ENCODE results near the gene GPR15. TPM values are rescaled to one million over a fixed set of nuclear protein-coding genes. Genes with fewer than 3 reads are reported as not detected.

GPR15 gene
- polyA plus RNA-seq, 1 donor from 2014 or later, result not detected

DNA sequence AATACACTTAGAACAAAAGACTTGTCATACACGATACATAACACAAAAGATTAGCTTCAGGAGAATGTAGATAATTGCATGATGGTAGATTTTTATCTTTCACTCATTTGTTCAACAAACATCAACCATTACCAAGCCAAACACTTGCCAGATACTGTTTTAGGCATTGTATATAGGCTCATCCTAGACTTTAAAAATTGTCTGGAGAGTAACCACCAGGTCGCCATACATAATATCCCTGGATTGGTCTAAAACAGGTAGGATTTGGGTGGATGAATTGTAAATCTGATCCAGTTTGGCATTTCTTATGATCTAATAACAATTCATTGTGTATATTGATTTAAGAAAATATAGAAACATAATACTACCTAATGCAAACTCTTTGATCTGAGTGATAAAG, 22.8 kb downstream of the GPR15 start:
- no peak overlapping the region for H3K4me2 ChIP-seq (ENCODE audit: low read length)
- H3K9ac ChIP-seq (ENCODE audit: low read length), result no peak overlapping the region
- no peaks in the 10 kb centered on the region for H3F3A ChIP-seq (ENCODE audit: insufficient read depth, low read length, poor library complexity, severe bottlenecking)
- no peak overlapping the region for H3K4me3 ChIP-seq (ENCODE audit: low read length)
- H4K20me1 ChIP-seq (ENCODE audit: insufficient read depth), result no peaks in the 10 kb centered on the region
- no peaks in the 10 kb centered on the region for H3K36me3 ChIP-seq (ENCODE audit: insufficient read depth, low read length)
- H3K27me3 ChIP-seq (ENCODE audit: insufficient read depth, low read depth, low read length), result no peaks in the 10 kb centered on the region
- H3K27ac ChIP-seq (ENCODE audit: low read length), result no peak overlapping the region
- TF ChIP-seq TAF1 (IDR thresholded peaks at IDR 0.05; ENCODE audit: low read depth) (no peak), POLR2AphosphoS5 (IDR thresholded peaks at IDR 0.05) (no peak), CTCF (IDR thresholded peaks at IDR 0.05; ENCODE audit: poor library complexity, severe bottlenecking) (no peak), RAD21 (conservative IDR thresholded peaks at IDR 0.05) (no peak), EZH2 (IDR thresholded peaks at IDR 0.05; ENCODE audit: borderline replicate concordance, insufficient read depth, low read length, poor library complexity, severe bottlenecking) (no peak), SMC3 (conservative IDR thresholded peaks at IDR 0.05; ENCODE audit: poor library complexity) (no peak), MXI1 (conservative IDR thresholded peaks at IDR 0.05; ENCODE audit: poor library complexity, severe bottlenecking) (no peak), EP300 (conservative IDR thresholded peaks at IDR 0.05; ENCODE audit: poor library complexity, severe bottlenecking) (no peak)
- TF ChIP-seq, protein P1, sequence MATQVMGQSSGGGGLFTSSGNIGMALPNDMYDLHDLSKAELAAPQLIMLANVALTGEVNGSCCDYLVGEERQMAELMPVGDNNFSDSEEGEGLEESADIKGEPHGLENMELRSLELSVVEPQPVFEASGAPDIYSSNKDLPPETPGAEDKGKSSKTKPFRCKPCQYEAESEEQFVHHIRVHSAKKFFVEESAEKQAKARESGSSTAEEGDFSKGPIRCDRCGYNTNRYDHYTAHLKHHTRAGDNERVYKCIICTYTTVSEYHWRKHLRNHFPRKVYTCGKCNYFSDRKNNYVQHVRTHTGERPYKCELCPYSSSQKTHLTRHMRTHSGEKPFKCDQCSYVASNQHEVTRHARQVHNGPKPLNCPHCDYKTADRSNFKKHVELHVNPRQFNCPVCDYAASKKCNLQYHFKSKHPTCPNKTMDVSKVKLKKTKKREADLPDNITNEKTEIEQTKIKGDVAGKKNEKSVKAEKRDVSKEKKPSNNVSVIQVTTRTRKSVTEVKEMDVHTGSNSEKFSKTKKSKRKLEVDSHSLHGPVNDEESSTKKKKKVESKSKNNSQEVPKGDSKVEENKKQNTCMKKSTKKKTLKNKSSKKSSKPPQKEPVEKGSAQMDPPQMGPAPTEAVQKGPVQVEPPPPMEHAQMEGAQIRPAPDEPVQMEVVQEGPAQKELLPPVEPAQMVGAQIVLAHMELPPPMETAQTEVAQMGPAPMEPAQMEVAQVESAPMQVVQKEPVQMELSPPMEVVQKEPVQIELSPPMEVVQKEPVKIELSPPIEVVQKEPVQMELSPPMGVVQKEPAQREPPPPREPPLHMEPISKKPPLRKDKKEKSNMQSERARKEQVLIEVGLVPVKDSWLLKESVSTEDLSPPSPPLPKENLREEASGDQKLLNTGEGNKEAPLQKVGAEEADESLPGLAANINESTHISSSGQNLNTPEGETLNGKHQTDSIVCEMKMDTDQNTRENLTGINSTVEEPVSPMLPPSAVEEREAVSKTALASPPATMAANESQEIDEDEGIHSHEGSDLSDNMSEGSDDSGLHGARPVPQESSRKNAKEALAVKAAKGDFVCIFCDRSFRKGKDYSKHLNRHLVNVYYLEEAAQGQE (IDR thresholded peaks at IDR 0.05; ENCODE audit: borderline replicate concordance), result no peak
- H3K9me2 ChIP-seq (ENCODE audit: insufficient read depth, low read length), result no peaks in the 10 kb centered on the region
- H3K9me3 ChIP-seq (ENCODE audit: low read length), result no peaks in the 10 kb centered on the region
- H3K79me2 ChIP-seq (replicated peaks; ENCODE audit: insufficient read depth, low read length), result no peaks in the 10 kb centered on the region
- no peak overlapping the region for H2AFZ ChIP-seq (ENCODE audit: low read depth, low read length)

GRCh38 chr3:98555025-98555379, 23.2 kb downstream of the GPR15 start:
- Histone ChIP-seq H3K4me2 (ENCODE audit: low read length) (no peak overlapping the region), H3K36me3 (ENCODE audit: insufficient read depth, low read length) (no peaks in the 10 kb centered on the region), H3K27me3 (ENCODE audit: insufficient read depth, low read depth, low read length) (no peaks in the 10 kb centered on the region), H3F3A (ENCODE audit: insufficient read depth, low read length, poor library complexity, severe bottlenecking) (no peaks in the 10 kb centered on the region), H3K79me2 (replicated peaks; ENCODE audit: insufficient read depth, low read length) (no peaks in the 10 kb centered on the region), H3K9ac (ENCODE audit: low read length) (no peak overlapping the region), H3K9me2 (ENCODE audit: insufficient read depth, low read length) (no peaks in the 10 kb centered on the region), H3K4me3 (ENCODE audit: low read length) (no peak overlapping the region), H4K20me1 (ENCODE audit: insufficient read depth) (no peaks in the 10 kb centered on the region), H3K9me3 (ENCODE audit: low read length) (no peaks in the 10 kb centered on the region), H3K27ac (ENCODE audit: low read length) (no peak overlapping the region), H2AFZ (ENCODE audit: low read depth, low read length) (no peak overlapping the region)
- TF ChIP-seq EP300 (conservative IDR thresholded peaks at IDR 0.05; ENCODE audit: poor library complexity, severe bottlenecking) (no peak), POLR2AphosphoS5 (IDR thresholded peaks at IDR 0.05) (no peak), RAD21 (conservative IDR thresholded peaks at IDR 0.05) (no peak), TAF1 (IDR thresholded peaks at IDR 0.05; ENCODE audit: low read depth) (no peak), SMC3 (conservative IDR thresholded peaks at IDR 0.05; ENCODE audit: poor library complexity) (no peak), MXI1 (conservative IDR thresholded peaks at IDR 0.05; ENCODE audit: poor library complexity, severe bottlenecking) (no peak), CTCF (IDR thresholded peaks at IDR 0.05; ENCODE audit: poor library complexity, severe bottlenecking) (no peak), EZH2 (IDR thresholded peaks at IDR 0.05; ENCODE audit: borderline replicate concordance, insufficient read depth, low read length, poor library complexity, severe bottlenecking) (no peak)
- TF ChIP-seq, protein P1 (IDR thresholded peaks at IDR 0.05; ENCODE audit: borderline replicate concordance), result no peak
